Sigmoid colon (tissue), 4 donors: Measurements from ENCODE around the gene LRRC8D.

Experiments used
- CTCF ChIP-seq, 4 experiments: fragments of 450-650 bp in 3 of 4; fragments of 200-600 bp in 1 of 4; IDR thresholded peaks; one replicate each; pipeline ENCODE4 v1.5.1; 2016 to 2019; ENCODE audit warnings: antibody characterized with exemption in 4 of 4, mild to moderate bottlenecking in 3 of 4, moderate library complexity in 2 of 4
- EP300 ChIP-seq, 4 donors: sonication (generic); formaldehyde crosslinking; IDR thresholded peaks; one replicate each; pipeline ENCODE4 v1.6.1; 2017; ENCODE audit warnings: antibody characterized with exemption in 4 of 4
- POLR2A ChIP-seq, 2 donors: fragments of 450-650 bp; IDR thresholded peaks; one replicate each; pipeline ENCODE4 v1.6.1; 2016; ENCODE audit warnings: antibody characterized with exemption in 2 of 2, mild to moderate bottlenecking in 2 of 2, moderate library complexity in 2 of 2

DNA sequence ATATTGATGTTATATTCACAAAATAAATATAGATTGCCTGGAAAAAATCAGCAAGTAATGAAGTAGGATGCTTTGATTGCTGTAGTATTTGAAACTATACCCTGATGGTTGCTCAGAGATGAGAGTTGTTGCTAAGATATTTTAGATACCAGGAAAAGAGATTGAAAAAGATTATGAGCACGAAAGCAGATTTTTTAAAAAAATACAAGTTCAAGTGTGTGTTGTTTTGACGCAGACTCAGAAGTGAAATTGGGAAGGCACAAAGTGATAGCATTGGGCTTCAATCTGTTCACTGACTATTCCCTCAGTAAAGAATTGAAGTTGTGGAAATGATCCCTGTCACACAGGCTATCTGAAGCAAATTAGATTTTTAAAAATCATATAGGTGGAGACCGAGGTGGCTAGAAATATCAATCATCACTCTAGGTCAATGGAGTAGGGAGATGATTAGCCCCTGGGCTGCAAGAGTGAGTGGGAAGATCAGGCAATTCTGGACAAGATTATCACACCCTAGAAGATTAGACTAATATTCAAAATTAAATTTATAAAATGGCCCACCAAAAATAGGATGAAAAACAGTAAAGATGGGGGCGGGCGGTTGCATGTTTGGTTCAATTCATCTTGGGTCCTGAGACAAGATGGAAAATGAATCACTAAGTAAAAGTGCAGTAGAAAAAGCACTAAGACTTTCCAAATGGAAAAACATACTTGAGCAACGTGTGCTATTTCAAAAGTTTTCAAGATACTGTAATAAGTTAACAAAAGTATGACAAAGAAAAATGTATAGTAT is 41.5 kb upstream of the LRRC8D start:
- TF ChIP-seq CTCF (IDR thresholded peaks at IDR 0.05), result no peak
- TF ChIP-seq EP300 (IDR thresholded peaks at IDR 0.05), result no peak
- TF ChIP-seq POLR2A (IDR thresholded peaks at IDR 0.05), result no peak
